ENCODE results near the gene CAPN3. TPM values are rescaled to one million over a fixed set of nuclear protein-coding genes. Genes with fewer than 3 reads are reported as not detected.

The CAPN3 gene
- total RNA-seq, 4 donors from 2014 or later = 17.0 to 35.2 (median 19.3) TPM

DNA sequence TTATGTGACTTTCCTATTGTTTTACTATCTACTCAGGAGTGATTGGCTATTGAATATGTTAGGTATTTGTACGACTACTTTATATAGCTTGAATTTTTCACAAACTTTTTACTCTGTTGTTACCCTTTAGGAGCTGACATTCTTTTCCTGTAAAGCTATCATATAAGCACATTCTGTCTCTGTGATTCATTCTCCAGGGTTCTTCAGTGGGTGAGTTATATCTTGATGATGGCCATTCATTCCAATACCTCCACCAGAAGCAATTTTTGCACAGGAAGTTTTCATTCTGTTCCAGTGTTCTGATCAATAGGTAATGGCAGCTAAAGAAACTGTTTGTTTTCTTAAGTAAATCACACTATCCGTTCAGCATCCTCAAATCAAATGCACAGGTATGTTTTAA, 10.1 kb upstream of the CAPN3 start:
- in situ Hi-C loops (cut with MboI; ENCODE audit: low pct_ligation_motif_present in 1 of 4, low pct_unique_long_range_greater_than_20kb in 1 of 4, low sequenced_read_pairs in 3 of 4) = no loop called here
- Histone ChIP-seq H3K36me3 (peaks cover 0 to 60% (median 5%) of the 10 kb centered on the region in 4 donors), H3K4me3 (no peak overlapping the region), H3K9me3 (no peaks in the 10 kb centered on the region), H3K27me3 (no peaks in the 10 kb centered on the region), H3K27ac (no peak overlapping the region), H3K4me1 (no peaks in the 10 kb centered on the region)
- 84 to 100% methylated on average over 1 to 2 of the region's 2 CpGs for whole genome bisulfite sequencing, 2 donors (ENCODE audit: low coverage in 1 of 2)
- TF ChIP-seq, protein P1, sequence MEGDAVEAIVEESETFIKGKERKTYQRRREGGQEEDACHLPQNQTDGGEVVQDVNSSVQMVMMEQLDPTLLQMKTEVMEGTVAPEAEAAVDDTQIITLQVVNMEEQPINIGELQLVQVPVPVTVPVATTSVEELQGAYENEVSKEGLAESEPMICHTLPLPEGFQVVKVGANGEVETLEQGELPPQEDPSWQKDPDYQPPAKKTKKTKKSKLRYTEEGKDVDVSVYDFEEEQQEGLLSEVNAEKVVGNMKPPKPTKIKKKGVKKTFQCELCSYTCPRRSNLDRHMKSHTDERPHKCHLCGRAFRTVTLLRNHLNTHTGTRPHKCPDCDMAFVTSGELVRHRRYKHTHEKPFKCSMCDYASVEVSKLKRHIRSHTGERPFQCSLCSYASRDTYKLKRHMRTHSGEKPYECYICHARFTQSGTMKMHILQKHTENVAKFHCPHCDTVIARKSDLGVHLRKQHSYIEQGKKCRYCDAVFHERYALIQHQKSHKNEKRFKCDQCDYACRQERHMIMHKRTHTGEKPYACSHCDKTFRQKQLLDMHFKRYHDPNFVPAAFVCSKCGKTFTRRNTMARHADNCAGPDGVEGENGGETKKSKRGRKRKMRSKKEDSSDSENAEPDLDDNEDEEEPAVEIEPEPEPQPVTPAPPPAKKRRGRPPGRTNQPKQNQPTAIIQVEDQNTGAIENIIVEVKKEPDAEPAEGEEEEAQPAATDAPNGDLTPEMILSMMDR (IDR thresholded peaks at IDR 0.05) = no peak
- TF ChIP-seq POLR2A (IDR thresholded peaks at IDR 0.05) (no peak), POLR2AphosphoS5 (IDR thresholded peaks at IDR 0.05) (no peak), EP300 (IDR thresholded peaks at IDR 0.05; ENCODE audit: low read depth) (no peak)
- intact Hi-C loops (cut with DNase I; ENCODE audit: low total_unique reads) = no loop called here
- no peak for DNase-seq

DNA sequence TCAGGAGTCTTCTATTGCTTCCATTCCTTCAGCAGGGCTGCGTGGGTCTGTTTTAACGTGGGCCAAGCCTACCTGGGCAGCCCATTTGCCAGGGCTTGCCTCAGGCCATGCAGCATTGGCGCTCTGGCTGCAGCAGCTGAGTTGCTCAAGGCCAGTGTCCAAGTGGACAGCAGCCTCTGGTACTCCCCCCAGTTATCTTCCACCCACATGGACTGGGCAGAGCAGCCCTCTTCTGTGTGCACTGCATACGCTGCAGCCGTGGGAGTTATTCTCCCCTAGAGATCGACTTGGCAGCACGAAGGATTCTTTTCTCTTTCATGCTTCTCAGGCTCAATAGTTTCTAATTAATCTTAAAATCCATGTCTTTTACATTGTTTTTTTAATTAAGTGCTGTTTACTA, 6.9 kb upstream of the CAPN3 start:
- intact Hi-C loops (cut with DNase I; ENCODE audit: low total_unique reads) (no loop called here), in situ Hi-C loops (cut with MboI; ENCODE audit: low pct_ligation_motif_present in 1 of 4, low pct_unique_long_range_greater_than_20kb in 1 of 4, low sequenced_read_pairs in 3 of 4) (no loop called here)
- TF ChIP-seq POLR2AphosphoS5 (IDR thresholded peaks at IDR 0.05) = no peak
- no peak for TF ChIP-seq POLR2A (IDR thresholded peaks at IDR 0.05)
- TF ChIP-seq, protein P1 (IDR thresholded peaks at IDR 0.05) = no peak
- TF ChIP-seq EP300 (IDR thresholded peaks at IDR 0.05; ENCODE audit: low read depth) = no peak
- no peak overlapping the region for H3K4me3 ChIP-seq
- no peak overlapping the region for H3K27ac ChIP-seq
- 94 to 98% methylated on average over 5 to 7 of the region's 7 CpGs for WGBS, 2 donors (ENCODE audit: low coverage in 1 of 2)
- peaks cover 0 to 44% (median 7%) of the 10 kb centered on the region in 4 donors for H3K36me3 ChIP-seq
- H3K27me3 ChIP-seq = no peaks in the 10 kb centered on the region
- no peaks in the 10 kb centered on the region for H3K9me3 ChIP-seq
- H3K4me1 ChIP-seq = no peaks in the 10 kb centered on the region
- no peak for DNase-seq

GRCh38 chr15:42353061-42353460, 6.2 kb upstream of the CAPN3 start:
- in situ Hi-C loops (cut with MboI; ENCODE audit: low pct_ligation_motif_present in 1 of 4, low pct_unique_long_range_greater_than_20kb in 1 of 4, low sequenced_read_pairs in 3 of 4) = no loop called here
- no peak for DNase-seq
- H3K4me1 ChIP-seq = no peaks in the 10 kb centered on the region
- no peak overlapping the region for H3K4me3 ChIP-seq
- 94 to 100% methylated on average over 5 to 6 of the region's 6 CpGs for WGBS, 2 donors (ENCODE audit: low coverage in 1 of 2)
- TF ChIP-seq EP300 (IDR thresholded peaks at IDR 0.05; ENCODE audit: low read depth) = no peak
- TF ChIP-seq, protein P1 (IDR thresholded peaks at IDR 0.05) = no peak
- no peak for TF ChIP-seq POLR2A (IDR thresholded peaks at IDR 0.05)
- TF ChIP-seq POLR2AphosphoS5 (IDR thresholded peaks at IDR 0.05) = no peak
- peaks cover 0 to 44% (median 7%) of the 10 kb centered on the region in 4 donors for H3K36me3 ChIP-seq
- H3K27ac ChIP-seq = no peak overlapping the region
- H3K9me3 ChIP-seq = no peaks in the 10 kb centered on the region
- intact Hi-C loops (cut with DNase I; ENCODE audit: low total_unique reads) = no loop called here
- no peaks in the 10 kb centered on the region for H3K27me3 ChIP-seq

GRCh38 chr15:42354824-42355223, 4.5 kb upstream of the CAPN3 start:
- H3K36me3 ChIP-seq = peaks cover 0 to 28% (median 7%) of the 10 kb centered on the region in 4 donors

More at GRCh38 chr15:42354824-42355223, 4.5 kb upstream of the CAPN3 start:
- no peak for TF ChIP-seq POLR2AphosphoS5 (IDR thresholded peaks at IDR 0.05)
- TF ChIP-seq, protein P1 (IDR thresholded peaks at IDR 0.05) = no peak
- TF ChIP-seq EP300 (IDR thresholded peaks at IDR 0.05; ENCODE audit: low read depth) = no peak
- no peak for TF ChIP-seq POLR2A (IDR thresholded peaks at IDR 0.05)
- no peaks in the 10 kb centered on the region for H3K4me1 ChIP-seq
- H3K27me3 ChIP-seq = no peaks in the 10 kb centered on the region
- no peak overlapping the region for H3K27ac ChIP-seq
- 75 to 93% methylated on average over 2 of the region's 2 CpGs for WGBS, 2 donors (ENCODE audit: low coverage in 1 of 2)
- no peaks in the 10 kb centered on the region for H3K9me3 ChIP-seq
- no peak overlapping the region for H3K4me3 ChIP-seq
- DNase-seq = no peak
- intact Hi-C loops (cut with DNase I; ENCODE audit: low total_unique reads) = no loop called here
- in situ Hi-C loops (cut with MboI; ENCODE audit: low pct_ligation_motif_present in 1 of 4, low pct_unique_long_range_greater_than_20kb in 1 of 4, low sequenced_read_pairs in 3 of 4) = no loop called here
